Measurements from ENCODE around the gene FASLG. TPM values are rescaled to one million over a fixed set of nuclear protein-coding genes. Genes with fewer than 3 reads are reported as not detected.
A peak's percentile ranks its signal among the peaks of the same experiment; 100 is the strongest.
"Not testable (repeated sequence)": the region's sequence is repeated elsewhere in the genome, so short reads cannot be mapped to it uniquely, and the experiment has no call there.

Gene FASLG, protein sequence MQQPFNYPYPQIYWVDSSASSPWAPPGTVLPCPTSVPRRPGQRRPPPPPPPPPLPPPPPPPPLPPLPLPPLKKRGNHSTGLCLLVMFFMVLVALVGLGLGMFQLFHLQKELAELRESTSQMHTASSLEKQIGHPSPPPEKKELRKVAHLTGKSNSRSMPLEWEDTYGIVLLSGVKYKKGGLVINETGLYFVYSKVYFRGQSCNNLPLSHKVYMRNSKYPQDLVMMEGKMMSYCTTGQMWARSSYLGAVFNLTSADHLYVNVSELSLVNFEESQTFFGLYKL
- not detected in 2 replicates for total RNA-seq (2014; rRNA removed; shearing (Covaris generic))
- polyA plus RNA-seq (2015; cell fraction: cytosol; rRNA removed), result not detected in 2 replicates
- polyA plus RNA-seq (2015; cell fraction: nucleus; rRNA removed), result not detected in 2 replicates

- DNase-seq (ENCODE audit: low read depth, low spot score), result no peak
- in situ Hi-C loops (cut with HindIII; ENCODE audit: low pct_unique_long_range_greater_than_20kb, low sequenced_read_pairs), result no loop called here
Measured at GRCh38 chr1:172658871-172659453, at the start of gene FASLG. FASLG (plus strand) TSS chr1:172659103; CDS start chr1:172659202, 99 bp downstream.

DNA sequence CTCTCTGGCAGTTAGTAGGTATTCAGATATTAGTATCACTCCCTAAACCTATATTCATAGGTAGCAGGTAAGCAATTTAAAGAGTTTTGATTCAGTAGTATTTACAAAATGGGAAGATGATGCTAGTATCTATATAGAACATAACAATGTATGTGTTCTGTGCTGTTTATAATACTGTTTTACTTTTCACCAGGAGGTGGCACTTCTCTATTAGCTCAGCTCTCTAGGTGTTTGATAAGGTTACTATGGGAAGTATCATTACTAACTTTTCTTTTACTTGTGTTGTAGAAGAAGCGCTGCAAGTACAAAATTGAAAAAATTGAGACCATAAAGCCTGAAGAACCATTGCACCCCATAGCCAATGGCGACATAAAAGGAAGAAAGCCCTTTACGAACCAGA is 49.4 kb upstream of the FASLG start:
- in situ Hi-C loops (cut with HindIII; ENCODE audit: low pct_unique_long_range_greater_than_20kb, low sequenced_read_pairs), result no loop called here
- DNase-seq (ENCODE audit: low read depth, low spot score), result peak; percentile 49

GRCh38 chr1:172612478-172612877 is 46.4 kb upstream of the FASLG start:
- in situ Hi-C loops (cut with HindIII; ENCODE audit: low pct_unique_long_range_greater_than_20kb, low sequenced_read_pairs), result no loop called here
- no peak for DNase-seq (ENCODE audit: low read depth, low spot score)

DNA sequence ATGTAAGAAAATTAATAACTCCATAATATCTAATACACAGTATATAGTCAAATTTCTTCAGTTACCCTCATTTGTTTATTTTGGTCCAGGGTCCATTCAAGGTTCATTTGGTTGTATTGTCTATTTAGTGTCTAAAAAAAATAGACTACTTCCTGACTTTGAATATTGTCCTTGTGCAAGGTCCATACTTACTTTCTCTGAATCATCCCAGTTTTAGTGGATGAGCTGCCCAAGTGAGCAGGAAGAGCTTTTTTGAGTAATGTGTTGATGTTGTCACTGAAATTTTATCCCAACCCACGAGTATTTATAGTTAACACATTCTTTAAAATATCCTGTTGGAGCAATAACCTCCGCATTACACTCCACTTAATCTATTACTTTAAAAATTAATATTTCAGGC is 45.6 kb upstream of the FASLG start:
- no peak for DNase-seq (ENCODE audit: low read depth, low spot score)
- in situ Hi-C loops (cut with HindIII; ENCODE audit: low pct_unique_long_range_greater_than_20kb, low sequenced_read_pairs), result no loop called here

DNA sequence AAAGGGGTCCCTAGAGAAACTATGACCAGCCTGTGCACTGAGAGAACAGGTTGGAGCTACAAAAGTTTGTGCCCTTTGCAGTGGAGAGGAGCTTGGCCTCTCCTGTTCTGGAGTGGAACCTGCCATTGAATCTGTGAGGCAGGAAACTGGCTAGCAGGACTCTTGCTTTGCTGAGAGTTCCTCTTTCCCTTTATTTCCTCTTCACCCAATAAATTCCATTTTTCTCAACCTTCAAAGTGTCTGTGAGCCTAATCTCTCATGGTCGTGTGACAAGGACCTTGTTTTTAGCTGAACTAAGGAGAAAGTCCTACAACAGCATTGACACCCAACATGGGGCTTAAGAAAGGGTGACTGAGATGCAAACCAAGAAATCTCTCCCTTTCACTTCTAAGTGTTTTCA is 42.7 kb upstream of the FASLG start:
- in situ Hi-C loops (cut with HindIII; ENCODE audit: low pct_unique_long_range_greater_than_20kb, low sequenced_read_pairs), result no loop called here
- DNase-seq (ENCODE audit: low read depth, low spot score), result no peak

DNA sequence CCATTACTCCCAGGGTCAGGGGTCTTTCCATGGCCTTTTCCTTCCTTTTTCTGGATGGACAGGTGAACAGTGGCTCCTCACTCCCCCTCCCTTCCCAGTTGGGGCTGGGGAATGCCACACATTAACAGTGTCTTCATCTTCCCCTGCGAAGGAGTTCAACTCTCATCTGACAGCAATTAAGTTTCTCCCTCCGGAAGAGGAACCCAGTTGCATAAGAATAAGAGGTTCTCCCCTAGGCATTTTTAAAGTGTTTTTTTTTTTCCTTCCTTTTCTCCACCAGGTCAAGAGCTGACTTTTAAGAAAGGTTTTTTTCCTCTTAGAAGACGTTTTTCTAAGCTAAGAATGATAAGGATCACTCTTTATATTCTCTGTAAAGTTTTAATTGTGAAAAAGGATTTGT is 42.3 kb upstream of the FASLG start:
- DNase-seq (ENCODE audit: low read depth, low spot score), result no peak
- in situ Hi-C loops (cut with HindIII; ENCODE audit: low pct_unique_long_range_greater_than_20kb, low sequenced_read_pairs), result no loop called here

GRCh38 chr1:172620603-172621002 is 38.3 kb upstream of the FASLG start:
- in situ Hi-C loops (cut with HindIII; ENCODE audit: low pct_unique_long_range_greater_than_20kb, low sequenced_read_pairs); DNase-seq (ENCODE audit: low read depth, low spot score): not testable (repeated sequence)

DNA sequence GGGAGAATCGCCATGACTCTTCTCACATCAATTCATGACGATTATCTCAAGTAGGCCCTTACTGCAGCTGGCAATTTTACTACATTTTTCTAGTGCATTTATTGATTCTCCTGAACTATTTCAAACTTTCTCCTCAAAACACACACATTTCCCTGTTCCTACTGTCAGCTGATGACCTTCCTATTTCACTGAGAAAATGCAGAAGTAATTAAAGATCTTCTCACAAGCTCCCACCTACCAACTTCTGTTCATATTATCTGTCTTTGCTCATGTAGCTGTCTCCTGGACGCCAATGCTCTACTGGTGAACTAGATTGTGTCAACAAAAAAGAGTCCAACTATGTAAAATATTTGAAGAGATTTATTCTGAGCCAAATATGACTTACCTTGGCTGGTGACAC is 36.4 kb upstream of the FASLG start:
- no peak for DNase-seq (ENCODE audit: low read depth, low spot score)
- in situ Hi-C loops (cut with HindIII; ENCODE audit: low pct_unique_long_range_greater_than_20kb, low sequenced_read_pairs), result no loop called here

GRCh38 chr1:172623748-172624147 is 35.2 kb upstream of the FASLG start:
- in situ Hi-C loops (cut with HindIII; ENCODE audit: low pct_unique_long_range_greater_than_20kb, low sequenced_read_pairs), result no loop called here
- no peak for DNase-seq (ENCODE audit: low read depth, low spot score)

- in situ Hi-C loops (cut with HindIII; ENCODE audit: low pct_unique_long_range_greater_than_20kb, low sequenced_read_pairs), result no loop called here
- no peak for DNase-seq (ENCODE audit: low read depth, low spot score)
Measured at GRCh38 chr1:172626845-172627244, 32.1 kb upstream of the FASLG start.

DNA sequence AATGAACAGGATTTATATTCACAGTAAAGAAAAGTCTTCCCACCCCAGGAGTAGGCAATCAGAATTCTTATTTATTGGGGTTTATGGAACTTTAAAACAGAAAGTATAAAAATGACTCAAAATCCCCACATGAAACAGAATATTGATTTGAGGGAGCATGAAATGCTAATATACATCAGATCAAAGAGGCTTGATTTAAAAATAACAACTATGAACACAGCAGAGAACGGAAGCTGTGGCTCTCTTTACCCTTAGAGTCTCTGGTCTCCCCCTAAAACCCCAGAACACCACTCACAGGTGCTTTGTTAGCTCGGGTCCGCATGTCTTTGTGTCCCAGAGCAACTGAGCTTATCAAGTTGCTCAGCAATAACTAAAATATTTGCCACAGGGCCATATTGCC is 31.2 kb upstream of the FASLG start:
- in situ Hi-C loops (cut with HindIII; ENCODE audit: low pct_unique_long_range_greater_than_20kb, low sequenced_read_pairs), result no loop called here
- DNase-seq (ENCODE audit: low read depth, low spot score), result no peak

DNA sequence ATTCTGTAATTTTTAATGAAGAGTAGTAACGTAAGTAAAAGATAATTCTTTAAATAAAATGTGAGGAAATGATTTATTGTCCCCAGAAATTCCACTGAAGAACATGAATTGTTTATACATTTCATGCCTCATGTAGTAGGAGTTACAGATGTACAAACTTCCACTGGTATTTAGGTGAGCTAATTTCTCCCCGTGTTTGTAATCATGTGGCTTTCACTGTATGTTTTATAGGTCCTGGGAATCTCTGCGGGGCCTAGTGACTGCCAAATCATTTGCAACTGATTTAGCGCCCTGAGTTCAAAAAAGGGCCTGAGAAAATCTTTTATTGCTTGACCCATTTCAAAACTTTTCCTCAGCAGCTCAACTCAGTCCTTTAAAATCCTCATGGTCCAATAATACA is 30.5 kb upstream of the FASLG start:
- no peak for DNase-seq (ENCODE audit: low read depth, low spot score)
- in situ Hi-C loops (cut with HindIII; ENCODE audit: low pct_unique_long_range_greater_than_20kb, low sequenced_read_pairs), result no loop called here

GRCh38 chr1:172629170-172629569 is 29.7 kb upstream of the FASLG start:
- in situ Hi-C loops (cut with HindIII; ENCODE audit: low pct_unique_long_range_greater_than_20kb, low sequenced_read_pairs), result no loop called here
- no peak for DNase-seq (ENCODE audit: low read depth, low spot score)

GRCh38 chr1:172629638-172630037 is 29.3 kb upstream of the FASLG start:
- DNase-seq (ENCODE audit: low read depth, low spot score), result no peak
- in situ Hi-C loops (cut with HindIII; ENCODE audit: low pct_unique_long_range_greater_than_20kb, low sequenced_read_pairs), result no loop called here

- no peak for DNase-seq (ENCODE audit: low read depth, low spot score)
- in situ Hi-C loops (cut with HindIII; ENCODE audit: low pct_unique_long_range_greater_than_20kb, low sequenced_read_pairs), result no loop called here
Measured at GRCh38 chr1:172630056-172630818, 28.7 kb upstream of the FASLG start.

GRCh38 chr1:172630868-172631267 is 28.0 kb upstream of the FASLG start:
- DNase-seq (ENCODE audit: low read depth, low spot score), result no peak
- in situ Hi-C loops (cut with HindIII; ENCODE audit: low pct_unique_long_range_greater_than_20kb, low sequenced_read_pairs), result no loop called here

- in situ Hi-C loops (cut with HindIII; ENCODE audit: low pct_unique_long_range_greater_than_20kb, low sequenced_read_pairs), result no loop called here
- DNase-seq (ENCODE audit: low read depth, low spot score), result no peak
Measured at GRCh38 chr1:172637522-172637921, 21.4 kb upstream of the FASLG start.

- DNase-seq (ENCODE audit: low read depth, low spot score), result no peak
- in situ Hi-C loops (cut with HindIII; ENCODE audit: low pct_unique_long_range_greater_than_20kb, low sequenced_read_pairs), result no loop called here
Measured at GRCh38 chr1:172638249-172638648, 20.7 kb upstream of the FASLG start.

Data from SK-MEL-5 (cell line).